Heart left ventricle (tissue), 13 donors: ENCODE measurements around the gene KIAA0825.

Experiments
- POLR2A ChIP-seq, 2 donors: fragments of 450-650 bp; IDR thresholded peaks; one replicate each; pipeline ENCODE4 v1.6.1; 2017; ENCODE audit warnings: antibody characterized with exemption in 2 of 2, mild to moderate bottlenecking in 2 of 2, moderate library complexity in 2 of 2
- TF ChIP-seq, protein P1 (sequence below), 12 donors: fragments of 200-600 bp; sonication (generic) in 4 of 12; IDR thresholded peaks; one replicate each; pipeline versions ENCODE4 v1.5.0 to v1.8.0; 2018 to 2022; ENCODE audit warnings: antibody characterized with exemption in 12 of 12, mild to moderate bottlenecking in 5 of 12
- donor health status: ischemic (EF 13 %, LVEDD 7.1; RV severe dilation, severe dysfunction).
- donor health status: DM: no; HTN: yes; CAD: no.
- donor health status: DM: no; HTN: no; CAD: no.
- donor health status: ischemic (EF 25% LVEDD 6.9; RV normal size, moderate dysfunction).
- donor health status: ischemic (EF 25% LVEDD 5.7; RV mildly dilated, moderate dysfunction).
- donor health status: ischemic (EF 35%, LVEDD 5.7; RV mildly dilated, moderate dysfunction).
- donor health status: nonischemic (EF 11% LVEDD 7.7; RV severe dilation, severe dysfunction).
- donor health status: DM: yes; HTN: yes; CAD: no.
- donor health status: PGD.
- donor health status: ischemic (EF 29% LVEDD 5.4; RV normal size, mild dysfunction).
- donor health status: nonischemic (EF 23%, LVEDD 6.1; RV moderate dilation, normal function).

DNA sequence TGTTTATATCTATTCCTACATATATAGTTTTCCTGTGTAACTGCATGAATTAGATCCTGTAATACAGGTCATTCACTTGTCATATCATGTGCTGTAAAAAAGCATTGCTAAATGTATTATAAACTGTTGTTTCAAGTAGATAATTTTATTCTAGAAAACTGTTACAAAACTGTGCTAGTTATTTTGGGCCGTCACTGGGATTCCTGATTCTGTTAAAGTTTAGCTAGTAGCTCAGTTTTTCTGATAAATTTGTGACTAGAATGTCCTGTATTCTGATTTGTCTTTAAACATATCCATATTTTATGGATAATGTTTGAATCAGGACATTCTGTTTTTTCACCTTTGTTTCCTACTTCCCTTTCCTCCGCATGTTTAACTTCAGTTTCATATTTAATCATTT, 5.5 kb upstream of the KIAA0825 start:
- TF ChIP-seq, protein P1, sequence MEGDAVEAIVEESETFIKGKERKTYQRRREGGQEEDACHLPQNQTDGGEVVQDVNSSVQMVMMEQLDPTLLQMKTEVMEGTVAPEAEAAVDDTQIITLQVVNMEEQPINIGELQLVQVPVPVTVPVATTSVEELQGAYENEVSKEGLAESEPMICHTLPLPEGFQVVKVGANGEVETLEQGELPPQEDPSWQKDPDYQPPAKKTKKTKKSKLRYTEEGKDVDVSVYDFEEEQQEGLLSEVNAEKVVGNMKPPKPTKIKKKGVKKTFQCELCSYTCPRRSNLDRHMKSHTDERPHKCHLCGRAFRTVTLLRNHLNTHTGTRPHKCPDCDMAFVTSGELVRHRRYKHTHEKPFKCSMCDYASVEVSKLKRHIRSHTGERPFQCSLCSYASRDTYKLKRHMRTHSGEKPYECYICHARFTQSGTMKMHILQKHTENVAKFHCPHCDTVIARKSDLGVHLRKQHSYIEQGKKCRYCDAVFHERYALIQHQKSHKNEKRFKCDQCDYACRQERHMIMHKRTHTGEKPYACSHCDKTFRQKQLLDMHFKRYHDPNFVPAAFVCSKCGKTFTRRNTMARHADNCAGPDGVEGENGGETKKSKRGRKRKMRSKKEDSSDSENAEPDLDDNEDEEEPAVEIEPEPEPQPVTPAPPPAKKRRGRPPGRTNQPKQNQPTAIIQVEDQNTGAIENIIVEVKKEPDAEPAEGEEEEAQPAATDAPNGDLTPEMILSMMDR (IDR thresholded peaks at IDR 0.05) = no peak
- TF ChIP-seq POLR2A (IDR thresholded peaks at IDR 0.05) = no peak
